ENCODE results near the gene SLC24A3. TPM values are rescaled to one million over a fixed set of nuclear protein-coding genes. Genes with fewer than 3 reads are reported as not detected.

Gene SLC24A3
- total and polyA plus RNA-seq, 2 experiments from 2014 or later, result 0.81 to 2.5 TPM

GRCh38 chr20:19683188-19683587, 470.7 kb downstream of the SLC24A3 start:
- Histone ChIP-seq H3F3A (replicated peaks; ENCODE audit: low read depth) (no peaks in the 10 kb centered on the region), H3K79me2 (replicated peaks; ENCODE audit: insufficient read depth) (no peaks in the 10 kb centered on the region), H3K27ac (ENCODE audit: low read depth) (no peak overlapping the region), H3K27me3 (ENCODE audit: insufficient read depth) (no peaks in the 10 kb centered on the region), H3K36me3 (ENCODE audit: insufficient read depth) (no peaks in the 10 kb centered on the region; the same call in 1 of the 2 replicates), H3K4me2 (no peak overlapping the region), H4K20me1 (replicated peaks; ENCODE audit: insufficient read depth) (no peaks in the 10 kb centered on the region), H3K4me3 (no peak overlapping the region), H3K9me2 (ENCODE audit: insufficient read depth) (0 out of 2 replicates have a peak, but pooled peaks cover 7% of the 10 kb centered on the region), H3K4me1 (ENCODE audit: insufficient read depth) (no peaks in the 10 kb centered on the region), H2AFZ (no peak overlapping the region)
- Mint-ChIP-seq H3K27ac (no peak overlapping the region), H3K4me1 (peaks cover 5% of the 10 kb centered on the region; the same call in 1 of the 3 replicates), H3K27me3 (ENCODE audit: insufficient read depth, low read depth, poor library complexity) (peaks cover 12% of the 10 kb centered on the region), H3K36me3 (ENCODE audit: low read depth) (peaks cover 40% of the 10 kb centered on the region), H3K9me3 (peaks cover 40% of the 10 kb centered on the region), H3K4me3 (no peak overlapping the region)
- TF ChIP-seq, protein P1, sequence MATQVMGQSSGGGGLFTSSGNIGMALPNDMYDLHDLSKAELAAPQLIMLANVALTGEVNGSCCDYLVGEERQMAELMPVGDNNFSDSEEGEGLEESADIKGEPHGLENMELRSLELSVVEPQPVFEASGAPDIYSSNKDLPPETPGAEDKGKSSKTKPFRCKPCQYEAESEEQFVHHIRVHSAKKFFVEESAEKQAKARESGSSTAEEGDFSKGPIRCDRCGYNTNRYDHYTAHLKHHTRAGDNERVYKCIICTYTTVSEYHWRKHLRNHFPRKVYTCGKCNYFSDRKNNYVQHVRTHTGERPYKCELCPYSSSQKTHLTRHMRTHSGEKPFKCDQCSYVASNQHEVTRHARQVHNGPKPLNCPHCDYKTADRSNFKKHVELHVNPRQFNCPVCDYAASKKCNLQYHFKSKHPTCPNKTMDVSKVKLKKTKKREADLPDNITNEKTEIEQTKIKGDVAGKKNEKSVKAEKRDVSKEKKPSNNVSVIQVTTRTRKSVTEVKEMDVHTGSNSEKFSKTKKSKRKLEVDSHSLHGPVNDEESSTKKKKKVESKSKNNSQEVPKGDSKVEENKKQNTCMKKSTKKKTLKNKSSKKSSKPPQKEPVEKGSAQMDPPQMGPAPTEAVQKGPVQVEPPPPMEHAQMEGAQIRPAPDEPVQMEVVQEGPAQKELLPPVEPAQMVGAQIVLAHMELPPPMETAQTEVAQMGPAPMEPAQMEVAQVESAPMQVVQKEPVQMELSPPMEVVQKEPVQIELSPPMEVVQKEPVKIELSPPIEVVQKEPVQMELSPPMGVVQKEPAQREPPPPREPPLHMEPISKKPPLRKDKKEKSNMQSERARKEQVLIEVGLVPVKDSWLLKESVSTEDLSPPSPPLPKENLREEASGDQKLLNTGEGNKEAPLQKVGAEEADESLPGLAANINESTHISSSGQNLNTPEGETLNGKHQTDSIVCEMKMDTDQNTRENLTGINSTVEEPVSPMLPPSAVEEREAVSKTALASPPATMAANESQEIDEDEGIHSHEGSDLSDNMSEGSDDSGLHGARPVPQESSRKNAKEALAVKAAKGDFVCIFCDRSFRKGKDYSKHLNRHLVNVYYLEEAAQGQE (IDR thresholded peaks at IDR 0.05; ENCODE audit: unreplicated experiment), result no peak
- TF ChIP-seq ZNF114 (CRISPR knock-in tag; IDR thresholded peaks at IDR 0.05), result no peak
- no peak for TF ChIP-seq EZH2phosphoT487 (IDR thresholded peaks at IDR 0.05; ENCODE audit: unreplicated experiment)
- TF ChIP-seq, protein P2, sequence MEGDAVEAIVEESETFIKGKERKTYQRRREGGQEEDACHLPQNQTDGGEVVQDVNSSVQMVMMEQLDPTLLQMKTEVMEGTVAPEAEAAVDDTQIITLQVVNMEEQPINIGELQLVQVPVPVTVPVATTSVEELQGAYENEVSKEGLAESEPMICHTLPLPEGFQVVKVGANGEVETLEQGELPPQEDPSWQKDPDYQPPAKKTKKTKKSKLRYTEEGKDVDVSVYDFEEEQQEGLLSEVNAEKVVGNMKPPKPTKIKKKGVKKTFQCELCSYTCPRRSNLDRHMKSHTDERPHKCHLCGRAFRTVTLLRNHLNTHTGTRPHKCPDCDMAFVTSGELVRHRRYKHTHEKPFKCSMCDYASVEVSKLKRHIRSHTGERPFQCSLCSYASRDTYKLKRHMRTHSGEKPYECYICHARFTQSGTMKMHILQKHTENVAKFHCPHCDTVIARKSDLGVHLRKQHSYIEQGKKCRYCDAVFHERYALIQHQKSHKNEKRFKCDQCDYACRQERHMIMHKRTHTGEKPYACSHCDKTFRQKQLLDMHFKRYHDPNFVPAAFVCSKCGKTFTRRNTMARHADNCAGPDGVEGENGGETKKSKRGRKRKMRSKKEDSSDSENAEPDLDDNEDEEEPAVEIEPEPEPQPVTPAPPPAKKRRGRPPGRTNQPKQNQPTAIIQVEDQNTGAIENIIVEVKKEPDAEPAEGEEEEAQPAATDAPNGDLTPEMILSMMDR (conservative IDR thresholded peaks at IDR 0.05; ENCODE audit: low read depth in 2 of 2), result no peak
- no peak for TF ChIP-seq POLR2AphosphoS5 (IDR thresholded peaks at IDR 0.05; ENCODE audit: low read depth)
- TF ChIP-seq STAT1 (IDR thresholded peaks at IDR 0.05; ENCODE audit: unreplicated experiment), result no peak
- no peak for TF ChIP-seq JUNB (IDR thresholded peaks at IDR 0.05; ENCODE audit: unreplicated experiment)
- no peak for TF ChIP-seq CREB1 (CRISPR knock-in tag; IDR thresholded peaks at IDR 0.05; ENCODE audit: low read depth)
- TF ChIP-seq, protein P3, sequence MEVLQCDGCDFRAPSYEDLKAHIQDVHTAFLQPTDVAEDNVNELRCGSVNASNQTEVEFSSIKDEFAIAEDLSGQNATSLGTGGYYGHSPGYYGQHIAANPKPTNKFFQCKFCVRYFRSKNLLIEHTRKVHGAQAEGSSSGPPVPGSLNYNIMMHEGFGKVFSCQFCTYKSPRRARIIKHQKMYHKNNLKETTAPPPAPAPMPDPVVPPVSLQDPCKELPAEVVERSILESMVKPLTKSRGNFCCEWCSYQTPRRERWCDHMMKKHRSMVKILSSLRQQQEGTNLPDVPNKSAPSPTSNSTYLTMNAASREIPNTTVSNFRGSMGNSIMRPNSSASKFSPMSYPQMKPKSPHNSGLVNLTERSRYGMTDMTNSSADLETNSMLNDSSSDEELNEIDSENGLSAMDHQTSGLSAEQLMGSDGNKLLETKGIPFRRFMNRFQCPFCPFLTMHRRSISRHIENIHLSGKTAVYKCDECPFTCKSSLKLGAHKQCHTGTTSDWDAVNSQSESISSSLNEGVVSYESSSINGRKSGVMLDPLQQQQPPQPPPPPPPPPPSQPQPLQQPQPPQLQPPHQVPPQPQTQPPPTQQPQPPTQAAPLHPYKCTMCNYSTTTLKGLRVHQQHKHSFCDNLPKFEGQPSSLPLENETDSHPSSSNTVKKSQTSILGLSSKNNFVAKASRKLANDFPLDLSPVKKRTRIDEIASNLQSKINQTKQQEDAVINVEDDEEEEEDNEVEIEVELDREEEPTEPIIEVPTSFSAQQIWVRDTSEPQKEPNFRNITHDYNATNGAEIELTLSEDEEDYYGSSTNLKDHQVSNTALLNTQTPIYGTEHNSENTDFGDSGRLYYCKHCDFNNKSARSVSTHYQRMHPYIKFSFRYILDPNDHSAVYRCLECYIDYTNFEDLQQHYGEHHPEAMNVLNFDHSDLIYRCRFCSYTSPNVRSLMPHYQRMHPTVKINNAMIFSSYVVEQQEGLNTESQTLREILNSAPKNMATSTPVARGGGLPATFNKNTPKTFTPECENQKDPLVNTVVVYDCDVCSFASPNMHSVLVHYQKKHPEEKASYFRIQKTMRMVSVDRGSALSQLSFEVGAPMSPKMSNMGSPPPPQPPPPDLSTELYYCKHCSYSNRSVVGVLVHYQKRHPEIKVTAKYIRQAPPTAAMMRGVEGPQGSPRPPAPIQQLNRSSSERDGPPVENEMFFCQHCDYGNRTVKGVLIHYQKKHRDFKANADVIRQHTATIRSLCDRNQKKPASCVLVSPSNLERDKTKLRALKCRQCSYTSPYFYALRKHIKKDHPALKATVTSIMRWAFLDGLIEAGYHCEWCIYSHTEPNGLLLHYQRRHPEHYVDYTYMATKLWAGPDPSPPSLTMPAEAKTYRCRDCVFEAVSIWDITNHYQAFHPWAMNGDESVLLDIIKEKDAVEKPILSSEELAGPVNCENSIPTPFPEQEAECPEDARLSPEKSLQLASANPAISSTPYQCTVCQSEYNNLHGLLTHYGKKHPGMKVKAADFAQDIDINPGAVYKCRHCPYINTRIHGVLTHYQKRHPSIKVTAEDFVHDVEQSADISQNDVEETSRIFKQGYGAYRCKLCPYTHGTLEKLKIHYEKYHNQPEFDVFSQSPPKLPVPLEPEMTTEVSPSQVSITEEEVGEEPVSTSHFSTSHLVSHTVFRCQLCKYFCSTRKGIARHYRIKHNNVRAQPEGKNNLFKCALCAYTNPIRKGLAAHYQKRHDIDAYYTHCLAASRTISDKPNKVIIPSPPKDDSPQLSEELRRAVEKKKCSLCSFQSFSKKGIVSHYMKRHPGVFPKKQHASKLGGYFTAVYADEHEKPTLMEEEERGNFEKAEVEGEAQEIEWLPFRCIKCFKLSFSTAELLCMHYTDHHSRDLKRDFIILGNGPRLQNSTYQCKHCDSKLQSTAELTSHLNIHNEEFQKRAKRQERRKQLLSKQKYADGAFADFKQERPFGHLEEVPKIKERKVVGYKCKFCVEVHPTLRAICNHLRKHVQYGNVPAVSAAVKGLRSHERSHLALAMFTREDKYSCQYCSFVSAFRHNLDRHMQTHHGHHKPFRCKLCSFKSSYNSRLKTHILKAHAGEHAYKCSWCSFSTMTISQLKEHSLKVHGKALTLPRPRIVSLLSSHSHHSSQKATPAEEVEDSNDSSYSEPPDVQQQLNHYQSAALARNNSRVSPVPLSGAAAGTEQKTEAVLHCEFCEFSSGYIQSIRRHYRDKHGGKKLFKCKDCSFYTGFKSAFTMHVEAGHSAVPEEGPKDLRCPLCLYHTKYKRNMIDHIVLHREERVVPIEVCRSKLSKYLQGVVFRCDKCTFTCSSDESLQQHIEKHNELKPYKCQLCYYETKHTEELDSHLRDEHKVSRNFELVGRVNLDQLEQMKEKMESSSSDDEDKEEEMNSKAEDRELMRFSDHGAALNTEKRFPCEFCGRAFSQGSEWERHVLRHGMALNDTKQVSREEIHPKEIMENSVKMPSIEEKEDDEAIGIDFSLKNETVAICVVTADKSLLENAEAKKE (CRISPR knock-in tag; IDR thresholded peaks at IDR 0.05), result no peak
- no peak for TF ChIP-seq ETS1 (IDR thresholded peaks at IDR 0.05)
- TF ChIP-seq ZNF331 (CRISPR knock-in tag; IDR thresholded peaks at IDR 0.05; ENCODE audit: low read depth), result no peak
- TF ChIP-seq NANOG (IDR thresholded peaks at IDR 0.05; ENCODE audit: borderline replicate concordance), result no peak
- no peak for TF ChIP-seq EZH2 (IDR thresholded peaks at IDR 0.05; ENCODE audit: low read depth, unreplicated experiment)
- ATAC-seq, result no peak
- DNase-seq (ENCODE audit: low spot score), result no peak
